Epithelial cell of proximal tubule (primary cell): ENCODE results near the gene TMEM121. TPM values are rescaled to one million over a fixed set of nuclear protein-coding genes. Genes with fewer than 3 reads are reported as not detected.

Experiments used
- DNase-seq: peaks from one replicate; pipeline ENCODE4 v3.0.0-alpha.2; 2011; ENCODE audit warnings: low read depth
- H3K4me3 ChIP-seq: 2 replicates; pipeline ENCODE4 v1.5.1; 2011; ENCODE audit warnings: low read depth, mild to moderate bottlenecking, low read length
- CTCF ChIP-seq: conservative IDR thresholded peaks from 2 replicates; pipeline ENCODE4 v1.5.1; 2012; ENCODE audit warnings: low read depth, mild to moderate bottlenecking, low read length
- total RNA-seq: library from RNA; depleted of rRNA; stranded (reverse); fragments of >200 nt; gene quantifications from 2 replicates; pipeline ENCODE4 v1.2.3, GENCODE V29; 2015

The TMEM121 gene
- total RNA-seq = 3.5 and 5.6 TPM in 2 replicates

GRCh38 chr14:105525861-105526775, at the start of gene TMEM121:
TMEM121 (plus strand) TSS chr14:105526583; CDS start chr14:105528835, 2,252 bp downstream.
- DNase-seq = no peak
- H3K4me3 ChIP-seq = peak within 1 kb of the TSS; percentile 56
- TF ChIP-seq CTCF = no peak

- no peak for TF ChIP-seq CTCF
- no peak for DNase-seq
- peak overlapping the region; percentile 80 for H3K4me3 ChIP-seq
Measured at GRCh38 chr14:105476831-105477659, 49.3 kb upstream of the TMEM121 start.

GRCh38 chr14:105477660-105478397, 48.6 kb upstream of the TMEM121 start:
- DNase-seq = no peak

GRCh38 chr14:105478398-105479251, 47.8 kb upstream of the TMEM121 start:
- no peak for TF ChIP-seq CTCF
- no peak overlapping the region for H3K4me3 ChIP-seq

More at GRCh38 chr14:105477660-105478397, 48.6 kb upstream of the TMEM121 start:
- H3K4me3 ChIP-seq = no peak overlapping the region
- no peak for TF ChIP-seq CTCF

GRCh38 chr14:105479431-105480158, 46.8 kb upstream of the TMEM121 start:
- TF ChIP-seq CTCF = no peak
- no peak overlapping the region for H3K4me3 ChIP-seq
- no peak for DNase-seq

More at GRCh38 chr14:105478398-105479251, 47.8 kb upstream of the TMEM121 start:
- no peak for DNase-seq
